Ishikawa (cell line): ENCODE measurements around the gene RCAN2.

Experiments used
- CEBPB ChIP-seq: IDR thresholded peaks from 2 replicates; pipeline ENCODE4 v1.6.1; 2012
- EP300 ChIP-seq: IDR thresholded peaks from 2 replicates; pipeline ENCODE4 v1.6.1; 2012; ENCODE audit warnings: borderline replicate concordance
- RAD21 ChIP-seq: IDR thresholded peaks from 2 replicates; pipeline ENCODE4 v1.6.1; 2012; ENCODE audit warnings: low read depth
- TAF1 ChIP-seq: IDR thresholded peaks from 2 replicates; pipeline ENCODE4 v1.6.1; 2012; ENCODE audit warnings: low read depth, mild to moderate bottlenecking
- TEAD4 ChIP-seq: IDR thresholded peaks from 2 replicates; pipeline ENCODE4 v1.6.1; 2012
- TF ChIP-seq, protein P1 (sequence below): IDR thresholded peaks from 2 replicates; pipeline ENCODE4 v1.6.1; 2012
- TF ChIP-seq, protein P2 (sequence below): IDR thresholded peaks from 2 replicates; pipeline ENCODE4 v1.6.1; 2012; ENCODE audit warnings: low read depth, mild to moderate bottlenecking
- TF ChIP-seq, protein P3 (sequence below): IDR thresholded peaks from 2 replicates; pipeline ENCODE4 v1.6.1; 2012

DNA sequence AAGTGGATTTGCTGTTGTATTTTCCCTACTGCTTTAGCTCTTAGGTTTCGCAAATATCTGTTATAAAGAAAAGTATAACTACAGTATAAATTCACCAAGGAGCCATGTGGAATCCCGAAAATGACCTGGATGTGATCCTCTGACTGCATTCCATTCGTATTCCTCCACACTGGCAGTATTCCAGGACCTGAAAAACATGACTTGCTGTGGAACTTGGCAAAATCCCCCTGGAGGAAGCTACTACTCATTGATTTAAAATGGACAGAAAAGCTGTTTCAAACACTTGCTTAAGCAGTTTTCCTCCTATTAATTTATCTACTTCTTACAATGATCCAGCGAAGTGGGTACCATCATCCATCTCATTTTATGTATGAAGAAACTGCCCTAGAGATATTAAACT, 307.1 kb downstream of the RCAN2 start:
- no peak for TF ChIP-seq TAF1
- TF ChIP-seq, protein P1, sequence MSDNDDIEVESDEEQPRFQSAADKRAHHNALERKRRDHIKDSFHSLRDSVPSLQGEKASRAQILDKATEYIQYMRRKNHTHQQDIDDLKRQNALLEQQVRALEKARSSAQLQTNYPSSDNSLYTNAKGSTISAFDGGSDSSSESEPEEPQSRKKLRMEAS, result no peak
- no peak for TF ChIP-seq TEAD4
- TF ChIP-seq CEBPB, result no peak
- no peak for TF ChIP-seq EP300
- no peak for TF ChIP-seq RAD21
- TF ChIP-seq, protein P2, sequence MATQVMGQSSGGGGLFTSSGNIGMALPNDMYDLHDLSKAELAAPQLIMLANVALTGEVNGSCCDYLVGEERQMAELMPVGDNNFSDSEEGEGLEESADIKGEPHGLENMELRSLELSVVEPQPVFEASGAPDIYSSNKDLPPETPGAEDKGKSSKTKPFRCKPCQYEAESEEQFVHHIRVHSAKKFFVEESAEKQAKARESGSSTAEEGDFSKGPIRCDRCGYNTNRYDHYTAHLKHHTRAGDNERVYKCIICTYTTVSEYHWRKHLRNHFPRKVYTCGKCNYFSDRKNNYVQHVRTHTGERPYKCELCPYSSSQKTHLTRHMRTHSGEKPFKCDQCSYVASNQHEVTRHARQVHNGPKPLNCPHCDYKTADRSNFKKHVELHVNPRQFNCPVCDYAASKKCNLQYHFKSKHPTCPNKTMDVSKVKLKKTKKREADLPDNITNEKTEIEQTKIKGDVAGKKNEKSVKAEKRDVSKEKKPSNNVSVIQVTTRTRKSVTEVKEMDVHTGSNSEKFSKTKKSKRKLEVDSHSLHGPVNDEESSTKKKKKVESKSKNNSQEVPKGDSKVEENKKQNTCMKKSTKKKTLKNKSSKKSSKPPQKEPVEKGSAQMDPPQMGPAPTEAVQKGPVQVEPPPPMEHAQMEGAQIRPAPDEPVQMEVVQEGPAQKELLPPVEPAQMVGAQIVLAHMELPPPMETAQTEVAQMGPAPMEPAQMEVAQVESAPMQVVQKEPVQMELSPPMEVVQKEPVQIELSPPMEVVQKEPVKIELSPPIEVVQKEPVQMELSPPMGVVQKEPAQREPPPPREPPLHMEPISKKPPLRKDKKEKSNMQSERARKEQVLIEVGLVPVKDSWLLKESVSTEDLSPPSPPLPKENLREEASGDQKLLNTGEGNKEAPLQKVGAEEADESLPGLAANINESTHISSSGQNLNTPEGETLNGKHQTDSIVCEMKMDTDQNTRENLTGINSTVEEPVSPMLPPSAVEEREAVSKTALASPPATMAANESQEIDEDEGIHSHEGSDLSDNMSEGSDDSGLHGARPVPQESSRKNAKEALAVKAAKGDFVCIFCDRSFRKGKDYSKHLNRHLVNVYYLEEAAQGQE, result no peak
- TF ChIP-seq, protein P3, sequence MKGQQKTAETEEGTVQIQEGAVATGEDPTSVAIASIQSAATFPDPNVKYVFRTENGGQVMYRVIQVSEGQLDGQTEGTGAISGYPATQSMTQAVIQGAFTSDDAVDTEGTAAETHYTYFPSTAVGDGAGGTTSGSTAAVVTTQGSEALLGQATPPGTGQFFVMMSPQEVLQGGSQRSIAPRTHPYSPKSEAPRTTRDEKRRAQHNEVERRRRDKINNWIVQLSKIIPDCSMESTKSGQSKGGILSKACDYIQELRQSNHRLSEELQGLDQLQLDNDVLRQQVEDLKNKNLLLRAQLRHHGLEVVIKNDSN, result no peak
